ENCODE data around the gene GRIFIN. TPM values are rescaled to one million over a fixed set of nuclear protein-coding genes. Genes with fewer than 3 reads are reported as not detected.

GRIFIN gene
- total and polyA plus RNA-seq, 2 donors (not counting 1 experiment from before 2014, with no cell fraction given): not detected

DNA sequence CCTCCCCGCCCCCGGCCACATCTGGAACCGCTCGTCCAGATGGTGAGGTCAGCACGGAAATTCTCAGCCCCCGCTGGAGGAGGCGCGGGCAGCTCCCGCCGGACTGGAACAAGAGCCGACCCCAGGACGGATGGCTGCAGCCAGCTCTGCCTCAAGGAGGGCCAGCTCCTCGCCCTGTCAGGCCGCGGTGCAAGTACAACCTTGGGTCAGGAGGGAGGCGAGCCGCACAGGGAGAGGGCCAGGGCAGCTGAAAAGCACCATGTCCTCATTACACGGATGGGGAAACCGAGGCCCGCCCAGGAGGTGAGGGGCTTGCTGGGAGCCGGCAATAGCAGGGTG, 3.8 kb upstream of the GRIFIN start:
- no peak for ATAC-seq (ENCODE audit: low read depth)
- no peak overlapping the region for H3K4me3 Mint-ChIP-seq
- Histone ChIP-seq H3K27ac (ENCODE audit: low read length in 2 of 2) (no peak overlapping the region), H3K36me3 (replicated peaks in 1 of 2; ENCODE audit: control extremely low read depth in 1 of 2, control insufficient read depth in 1 of 2, extremely low read depth in 1 of 2, insufficient read depth in 2 of 2, low read length in 1 of 2) (no peaks in the 10 kb centered on the region), H2AFZ (ENCODE audit: insufficient read depth, low read depth, low read length, poor library complexity, severe bottlenecking) (no peak overlapping the region), H3K9ac (ENCODE audit: low read length) (no peak overlapping the region), H4K20me1 (ENCODE audit: control insufficient read depth, insufficient read depth, low read length, poor library complexity, severe bottlenecking) (no peaks in the 10 kb centered on the region), H3K27me3 (replicated peaks in 1 of 4; ENCODE audit: control extremely low read depth in 1 of 4, control insufficient read depth in 3 of 4, insufficient read depth in 4 of 4, low read length in 3 of 4) (peaks cover 0 to 4% (median 0%) of the 10 kb centered on the region in 4 experiments), H3K4me2 (replicated peaks; ENCODE audit: low read depth, low read length, poor library complexity, severe bottlenecking) (no peak overlapping the region), H3K4me3 (ENCODE audit: control extremely low read depth in 1 of 5, extremely low read depth in 1 of 5, insufficient read depth in 1 of 5, low read depth in 2 of 5, low read length in 4 of 5) (no peak overlapping the region), H3K4me1 (ENCODE audit: control insufficient read depth in 2 of 2, insufficient read depth in 2 of 2, low read length in 2 of 2) (peaks cover 14 to 17% of the 10 kb centered on the region in 2 donors), H3K79me2 (ENCODE audit: control insufficient read depth, insufficient read depth, low read length) (no peaks in the 10 kb centered on the region), H3K9me3 (ENCODE audit: control extremely low read depth in 1 of 3, control insufficient read depth in 2 of 3, insufficient read depth in 1 of 3, low read length in 2 of 3) (peaks cover 0 to 17% (median 7%) of the 10 kb centered on the region in 3 donors)
- ChIA-PET POLR2A (interaction anchor here (1.3 kb wide), 1 partner anchor 31 kb away, joined by 3 read pairs; no protein-coding TSS in a partner anchor), CTCF (interaction anchor here (0.7 to 4.8 kb wide), 8 partner anchors 27 to 230 kb away, joined by 3 to 29 read pairs (median 4); no protein-coding TSS in a partner anchor)
- no peak for DNase-seq
- intact Hi-C loops (cut with micrococcal nuclease): no loop called here
- H3K9me3 Mint-ChIP-seq (ENCODE audit: insufficient read depth): no peaks in the 10 kb centered on the region
- no peak for TF ChIP-seq EZH2 (IDR thresholded peaks at IDR 0.05; ENCODE audit: borderline replicate concordance, insufficient read depth, low read depth, low read length, poor library complexity, severe bottlenecking)
- TF ChIP-seq, protein P1, sequence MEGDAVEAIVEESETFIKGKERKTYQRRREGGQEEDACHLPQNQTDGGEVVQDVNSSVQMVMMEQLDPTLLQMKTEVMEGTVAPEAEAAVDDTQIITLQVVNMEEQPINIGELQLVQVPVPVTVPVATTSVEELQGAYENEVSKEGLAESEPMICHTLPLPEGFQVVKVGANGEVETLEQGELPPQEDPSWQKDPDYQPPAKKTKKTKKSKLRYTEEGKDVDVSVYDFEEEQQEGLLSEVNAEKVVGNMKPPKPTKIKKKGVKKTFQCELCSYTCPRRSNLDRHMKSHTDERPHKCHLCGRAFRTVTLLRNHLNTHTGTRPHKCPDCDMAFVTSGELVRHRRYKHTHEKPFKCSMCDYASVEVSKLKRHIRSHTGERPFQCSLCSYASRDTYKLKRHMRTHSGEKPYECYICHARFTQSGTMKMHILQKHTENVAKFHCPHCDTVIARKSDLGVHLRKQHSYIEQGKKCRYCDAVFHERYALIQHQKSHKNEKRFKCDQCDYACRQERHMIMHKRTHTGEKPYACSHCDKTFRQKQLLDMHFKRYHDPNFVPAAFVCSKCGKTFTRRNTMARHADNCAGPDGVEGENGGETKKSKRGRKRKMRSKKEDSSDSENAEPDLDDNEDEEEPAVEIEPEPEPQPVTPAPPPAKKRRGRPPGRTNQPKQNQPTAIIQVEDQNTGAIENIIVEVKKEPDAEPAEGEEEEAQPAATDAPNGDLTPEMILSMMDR (IDR thresholded peaks at IDR 0.05): no peak
- no peaks in the 10 kb centered on the region for H3K27me3 Mint-ChIP-seq
- WGBS (ENCODE audit: insufficient coverage): 88% methylated on average over 21 of the region's 21 CpGs
- no peak overlapping the region for H3K27ac Mint-ChIP-seq
- H3K4me1 Mint-ChIP-seq: peaks cover 12% of the 10 kb centered on the region

DNA sequence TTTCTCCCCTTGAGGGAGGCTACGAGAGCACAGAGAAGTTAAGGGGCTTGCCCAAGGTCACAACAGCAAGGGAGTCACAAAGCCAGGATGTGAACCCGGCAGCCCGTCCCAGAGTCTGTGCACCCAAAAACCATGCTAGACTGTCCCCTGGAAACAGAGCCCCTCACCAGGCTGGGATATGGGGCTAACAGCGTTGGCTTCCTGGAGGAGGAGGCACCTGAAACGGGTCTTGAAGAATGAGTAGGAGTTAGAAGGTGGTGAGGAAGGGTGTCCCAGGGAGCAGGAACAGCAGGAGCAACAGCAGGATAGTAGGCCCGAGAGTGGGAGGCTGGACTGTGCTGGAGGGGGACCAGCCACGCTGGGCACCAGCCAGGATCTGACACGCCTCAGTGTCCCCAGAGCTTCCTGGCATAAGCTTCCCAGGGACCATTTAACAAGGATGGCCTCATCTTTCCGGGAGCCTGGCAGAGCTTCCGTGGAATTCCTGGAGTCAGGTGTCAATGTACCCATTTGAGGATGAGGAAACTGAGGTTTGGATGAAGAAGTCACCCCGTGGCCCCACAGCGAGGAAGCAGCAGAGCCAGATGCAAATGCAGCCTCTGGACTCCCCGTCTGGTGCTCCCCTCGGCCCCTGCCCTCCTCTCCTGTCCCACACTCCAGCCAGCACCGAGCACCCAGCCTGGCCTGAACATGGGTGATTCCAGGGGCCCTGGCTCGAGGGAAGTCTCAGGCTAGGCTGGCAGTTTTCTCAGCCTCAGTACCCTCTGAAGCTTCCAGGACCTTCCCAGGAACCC, 3.3 kb upstream of the GRIFIN start:
- H3K27ac Mint-ChIP-seq: no peak overlapping the region
- peaks cover 12% of the 10 kb centered on the region for H3K4me1 Mint-ChIP-seq
- Histone ChIP-seq H3K79me2 (ENCODE audit: control insufficient read depth, insufficient read depth, low read length) (no peaks in the 10 kb centered on the region), H3K27me3 (replicated peaks in 1 of 4; ENCODE audit: control extremely low read depth in 1 of 4, control insufficient read depth in 3 of 4, insufficient read depth in 4 of 4, low read length in 3 of 4) (peaks cover 0 to 4% (median 0%) of the 10 kb centered on the region in 4 experiments), H3K4me1 (ENCODE audit: control insufficient read depth in 2 of 2, insufficient read depth in 2 of 2, low read length in 2 of 2) (peaks cover 14 to 17% of the 10 kb centered on the region in 2 donors), H3K36me3 (replicated peaks in 1 of 2; ENCODE audit: control extremely low read depth in 1 of 2, control insufficient read depth in 1 of 2, extremely low read depth in 1 of 2, insufficient read depth in 2 of 2, low read length in 1 of 2) (no peaks in the 10 kb centered on the region), H3K4me3 (ENCODE audit: control extremely low read depth in 1 of 5, extremely low read depth in 1 of 5, insufficient read depth in 1 of 5, low read depth in 2 of 5, low read length in 4 of 5) (no peak overlapping the region), H3K4me2 (replicated peaks; ENCODE audit: low read depth, low read length, poor library complexity, severe bottlenecking) (no peak overlapping the region), H3K9me3 (ENCODE audit: control extremely low read depth in 1 of 3, control insufficient read depth in 2 of 3, insufficient read depth in 1 of 3, low read length in 2 of 3) (peaks cover 0 to 17% (median 7%) of the 10 kb centered on the region in 3 donors), H4K20me1 (ENCODE audit: control insufficient read depth, insufficient read depth, low read length, poor library complexity, severe bottlenecking) (no peaks in the 10 kb centered on the region), H3K9ac (ENCODE audit: low read length) (no peak overlapping the region), H3K27ac (ENCODE audit: low read length in 2 of 2) (no peak overlapping the region), H2AFZ (ENCODE audit: insufficient read depth, low read depth, low read length, poor library complexity, severe bottlenecking) (no peak overlapping the region)
- DNase-seq (no peak), ATAC-seq (ENCODE audit: low read depth) (no peak)
- intact Hi-C loops (cut with micrococcal nuclease): loop anchor here (5.0 kb wide), 1 partner anchor 78 kb away; the partner anchor contains the start of genes BRAT1 and IQCE
- POLR2A ChIA-PET: interaction anchor here (1.3 kb wide), 1 partner anchor 32 kb away, joined by 3 read pairs; no protein-coding TSS in a partner anchor
- H3K9me3 Mint-ChIP-seq (ENCODE audit: insufficient read depth): no peaks in the 10 kb centered on the region
- no peaks in the 10 kb centered on the region for H3K27me3 Mint-ChIP-seq
- CTCF ChIA-PET: interaction anchor here (0.7 to 4.8 kb wide), 10 partner anchors 28 to 230 kb away, joined by 3 to 29 read pairs (median 4); no protein-coding TSS in a partner anchor
- no peak overlapping the region for H3K4me3 Mint-ChIP-seq
- WGBS (ENCODE audit: insufficient coverage): 89% methylated on average over 14 of the region's 16 CpGs
- TF ChIP-seq, protein P1 (IDR thresholded peaks at IDR 0.05): no peak
- TF ChIP-seq EZH2 (IDR thresholded peaks at IDR 0.05; ENCODE audit: borderline replicate concordance, insufficient read depth, low read depth, low read length, poor library complexity, severe bottlenecking): no peak
